H9 (cell line): ENCODE data around the gene HMX1. TPM values are rescaled to one million over a fixed set of nuclear protein-coding genes. Genes with fewer than 3 reads are reported as not detected.

Source experiments
- DNase-seq: peaks from one replicate; pipeline ENCODE4 v3.0.0-alpha.2; 2017
- H2AFZ ChIP-seq: one replicate; pipeline ENCODE4 v1.6.1; 2013; ENCODE audit warnings: mild to moderate bottlenecking, low read length, control low read depth, moderate library complexity
- H2AK5ac ChIP-seq: 2 replicates; pipeline ENCODE4 v1.6.1; 2013; ENCODE audit warnings: low read length, control low read depth, mixed read lengths; ENCODE audit not compliant: insufficient read length
- H2BK120ac ChIP-seq: one replicate; pipeline ENCODE4 v1.6.1; 2013; ENCODE audit warnings: low read depth, mild to moderate bottlenecking, low read length, control low read depth, inconsistent platforms; ENCODE audit not compliant: poor library complexity, severe bottlenecking
- H2BK12ac ChIP-seq: 2 replicates; pipeline ENCODE4 v1.6.1; 2013; ENCODE audit warnings: low read length, control low read depth, mixed read lengths, low read depth; ENCODE audit not compliant: insufficient read length
- H2BK15ac ChIP-seq: 2 replicates; pipeline ENCODE4 v1.6.1; 2013; ENCODE audit warnings: low read depth, low read length, control low read depth
- H2BK20ac ChIP-seq: one replicate; pipeline ENCODE4 v1.6.1; 2013; ENCODE audit warnings: low read depth, mild to moderate bottlenecking, low read length, control low read depth, inconsistent platforms; ENCODE audit not compliant: poor library complexity, severe bottlenecking
- H2BK5ac ChIP-seq: 2 replicates; pipeline ENCODE4 v1.6.1; 2013; ENCODE audit warnings: low read length, control low read depth, mixed read lengths; ENCODE audit not compliant: insufficient read length
- H3K14ac ChIP-seq: 2 replicates; pipeline ENCODE4 v1.6.1; 2013; ENCODE audit warnings: low read length, control low read depth; ENCODE audit not compliant: insufficient read depth
- H3K18ac ChIP-seq: 2 replicates; pipeline ENCODE4 v1.6.1; 2013; ENCODE audit warnings: low read depth, mild to moderate bottlenecking, mixed read lengths, low read length, control low read depth; ENCODE audit not compliant: insufficient read length
- H3K23ac ChIP-seq: 2 replicates; pipeline ENCODE4 v1.6.1; 2013; ENCODE audit warnings: low read length, control low read depth, mixed read lengths, low read depth; ENCODE audit not compliant: insufficient read length
- H3K23me2 ChIP-seq: 2 replicates; pipeline ENCODE4 v1.6.1; 2013; ENCODE audit warnings: low read depth, mild to moderate bottlenecking, mixed read lengths, low read length, control low read depth; ENCODE audit not compliant: insufficient read length, poor library complexity, severe bottlenecking
- H3K27ac ChIP-seq: 2 replicates; pipeline ENCODE4 v1.5.1; 2013; ENCODE audit warnings: low read length, control low read depth, mixed read lengths, low read depth; ENCODE audit not compliant: insufficient read length
- H3K27me3 ChIP-seq: 2 replicates; pipeline ENCODE4 v1.6.1; 2013; ENCODE audit warnings: low read length, control low read depth, inconsistent platforms; ENCODE audit not compliant: insufficient read depth
- H3K4ac ChIP-seq: 2 replicates; pipeline ENCODE4 v1.6.1; 2013; ENCODE audit warnings: low read depth, mild to moderate bottlenecking, control low read depth, inconsistent platforms, low read length, moderate library complexity
- H3K4me1 ChIP-seq: 2 replicates; pipeline ENCODE4 v1.6.1; 2013; ENCODE audit warnings: low read length, control low read depth, inconsistent platforms; ENCODE audit not compliant: insufficient read depth
- H3K4me2 ChIP-seq: 2 replicates; pipeline ENCODE4 v1.6.1; 2013; ENCODE audit warnings: low read length, control low read depth, mixed read lengths; ENCODE audit not compliant: insufficient read length, insufficient read depth
- H3K56ac ChIP-seq: 2 replicates; pipeline ENCODE4 v1.6.1; 2013; ENCODE audit warnings: low read depth, mild to moderate bottlenecking, mixed read lengths, low read length, control low read depth; ENCODE audit not compliant: insufficient read length
- H3K79me1 ChIP-seq: 2 replicates; pipeline ENCODE4 v1.6.1; 2013; ENCODE audit warnings: low read depth, mild to moderate bottlenecking, moderate library complexity, low read length, control low read depth, inconsistent platforms; ENCODE audit not compliant: insufficient read depth, poor library complexity, severe bottlenecking
- H3K79me2 ChIP-seq: 2 replicates; pipeline ENCODE4 v1.6.1; 2013; ENCODE audit warnings: low read length, control low read depth, inconsistent platforms; ENCODE audit not compliant: insufficient read depth
- H3K9ac ChIP-seq: 2 replicates; pipeline ENCODE4 v1.6.1; 2013; ENCODE audit warnings: low read length, control low read depth, mixed read lengths; ENCODE audit not compliant: insufficient read length; ENCODE audit errors: extremely low read depth
- H3K9me3 ChIP-seq: one replicate; pipeline ENCODE4 v1.6.1; 2013; ENCODE audit warnings: low read depth, low read length, inconsistent platforms; ENCODE audit not compliant: control insufficient read depth
- H3T11ph ChIP-seq: one replicate; pipeline ENCODE4 v1.6.1; 2013; ENCODE audit warnings: mild to moderate bottlenecking, low read length, control low read depth, inconsistent platforms
- H4K20me1 ChIP-seq: one replicate; pipeline ENCODE4 v1.6.1; 2013; ENCODE audit not compliant: control insufficient read depth, insufficient read length, insufficient read depth
- H4K5ac ChIP-seq: 2 replicates; pipeline ENCODE4 v1.6.1; 2013; ENCODE audit warnings: low read depth, mild to moderate bottlenecking, mixed read lengths, low read length, control low read depth; ENCODE audit not compliant: insufficient read length
- H4K8ac ChIP-seq: replicated peaks from 2 replicates; pipeline ENCODE4 v1.6.1; 2013; ENCODE audit warnings: low read length, control low read depth, mixed read lengths, low read depth; ENCODE audit not compliant: insufficient read length
- H4K91ac ChIP-seq: 2 replicates; pipeline ENCODE4 v1.6.1; 2013; ENCODE audit warnings: low read depth, mild to moderate bottlenecking, moderate library complexity, mixed read lengths, low read length, control low read depth; ENCODE audit not compliant: insufficient read length
- H3K27ac Mint-ChIP-seq, 3 experiments: 2 replicates in 2 of 3; 3 replicates in 1 of 3; pipeline ENCODE4 v1.8.0; 2020 to 2021; ENCODE audit warnings: mixed read lengths in 3 of 3, mild to moderate bottlenecking in 1 of 3, moderate library complexity in 1 of 3
- H3K27me3 Mint-ChIP-seq: 2 replicates; pipeline ENCODE4 v1.8.0; 2021; ENCODE audit warnings: low read depth, mild to moderate bottlenecking, moderate library complexity, mixed read lengths
- H3K36me3 Mint-ChIP-seq, 3 experiments: 2 replicates in 2 of 3; 3 replicates in 1 of 3; pipeline ENCODE4 v1.8.0; 2020 to 2021; ENCODE audit warnings: low read depth in 3 of 3, mixed read lengths in 3 of 3; ENCODE audit not compliant: insufficient read depth in 1 of 3
- H3K4me1 Mint-ChIP-seq, 2 experiments: 2 replicates each; pipeline ENCODE4 v1.8.0; 2020; ENCODE audit warnings: mixed read lengths in 2 of 2
- H3K4me3 Mint-ChIP-seq, 2 experiments: 2 replicates in 1 of 2; 3 replicates in 1 of 2; pipeline ENCODE4 v1.8.0; 2020 to 2021; ENCODE audit warnings: mild to moderate bottlenecking in 2 of 2, mixed read lengths in 2 of 2, moderate library complexity in 1 of 2
- H3K9me3 Mint-ChIP-seq, 2 experiments: 2 replicates in 1 of 2; 3 replicates in 1 of 2; pipeline ENCODE4 v1.8.0; 2020; ENCODE audit warnings: mild to moderate bottlenecking in 2 of 2, mixed read lengths in 2 of 2, moderate library complexity in 1 of 2
- CTCF ChIP-seq: fragments of 200-600 bp; sonication (generic); conservative IDR thresholded peaks from 3 replicates; pipeline ENCODE4 v1.8.0; 2021; ENCODE audit warnings: antibody characterized with exemption, mild to moderate bottlenecking
- WGBS: extraction: QIAGEN DNeasy Blood & Tissue Kit; methylation state at CpG from one replicate; pipeline ENCODE4 v1.1.7; 2013; ENCODE audit warnings: missing lambda C conversion rate, low lambda C conversion rate, mixed read lengths; ENCODE audit not compliant: insufficient read length; ENCODE audit errors: extremely low coverage; 5-methylcytosine and 5-hydroxymethylcytosine counted together
- total RNA-seq: library from RNA; stranded (reverse); gene quantifications from 2 replicates; pipeline ENCODE4 v1.2.1, GENCODE V29; 2021

HMX1 gene
- total RNA-seq, 1 experiment from 2014 or later, result 0.26 TPM

GRCh38 chr4:8844976-8845690, 26.5 kb downstream of the HMX1 start:
- no peaks in the 10 kb centered on the region for H3K23me2 ChIP-seq
- no peak overlapping the region for H3K27ac ChIP-seq
- no peak overlapping the region for H3K4ac ChIP-seq
- H3K79me1 ChIP-seq, result no peaks in the 10 kb centered on the region
- H4K5ac ChIP-seq, result no peak overlapping the region
- Mint-ChIP-seq H3K36me3 (no peaks in the 10 kb centered on the region), H3K27me3 (peaks cover 48% of the 10 kb centered on the region), H3K9me3 (peaks cover 0 to 5% of the 10 kb centered on the region in 2 experiments; a peak in 4 of 5 replicates), H3K4me3 (no peak overlapping the region), H3K27ac (peak overlapping the region in 1 of 3 experiments; percentile 53; a peak in 2 of 7 replicates), H3K4me1 (peaks cover 0 to 7% of the 10 kb centered on the region in 2 experiments; a peak in 3 of 4 replicates)
- no peak for TF ChIP-seq CTCF
- no peaks in the 10 kb centered on the region for H3K27me3 ChIP-seq
- no peaks in the 10 kb centered on the region for H3K9me3 ChIP-seq
- no peak overlapping the region for H3K4me2 ChIP-seq
- H3K18ac ChIP-seq, result no peak overlapping the region
- no peak overlapping the region for H2AFZ ChIP-seq
- H4K91ac ChIP-seq, result no peak overlapping the region
- H2AK5ac ChIP-seq, result no peak overlapping the region
- no peaks in the 10 kb centered on the region for H3K79me2 ChIP-seq
- H2BK15ac ChIP-seq, result no peak overlapping the region
- no peak overlapping the region for H4K8ac ChIP-seq
- H3K56ac ChIP-seq, result no peak overlapping the region
- H3K23ac ChIP-seq, result no peak overlapping the region
- no peak overlapping the region for H2BK120ac ChIP-seq
- no peak overlapping the region for H2BK5ac ChIP-seq
- H3T11ph ChIP-seq, result no peak overlapping the region
- no peaks in the 10 kb centered on the region for H4K20me1 ChIP-seq
- H3K14ac ChIP-seq, result no peak overlapping the region; the same call in 1 of the 2 replicates
- H3K4me1 ChIP-seq, result no peaks in the 10 kb centered on the region
- no peak overlapping the region for H2BK20ac ChIP-seq
- DNase-seq, result no peak
- WGBS, result no CpG with 5 or more reads among the region's 14 CpGs
- no peak overlapping the region for H2BK12ac ChIP-seq
- H3K9ac ChIP-seq, result no peak overlapping the region
